Effector memory CD8-positive, alpha-beta T cell (primary cell): ENCODE measurements around the gene TMEM151B.

Experiments used
- ATAC-seq: fragments of 150-1000 bp; cut with Tn5 transposase; replicated peaks from 2 replicates; pipeline ENCODE4 v1.10.0; 2021; ENCODE audit warnings: mild to moderate bottlenecking, moderate library complexity
- DNase-seq, 3 experiments: peaks; one replicate each; pipeline ENCODE4 v3.0.0; 2021
- H3K27ac Mint-ChIP-seq, 2 donors: one replicate each; pipeline ENCODE4 v1.8.0; 2022; ENCODE audit warnings: mild to moderate bottlenecking in 2 of 2, mixed read lengths in 2 of 2, moderate library complexity in 2 of 2
- H3K27me3 Mint-ChIP-seq, 2 donors: one replicate each; pipeline ENCODE4 v1.8.0; 2022; ENCODE audit warnings: mixed read lengths in 2 of 2
- H3K36me3 Mint-ChIP-seq: one replicate; pipeline ENCODE4 v1.8.0; 2022; ENCODE audit warnings: mild to moderate bottlenecking, moderate library complexity, mixed read lengths; ENCODE audit not compliant: insufficient read depth
- H3K4me1 Mint-ChIP-seq, 2 donors: one replicate each; pipeline ENCODE4 v1.8.0; 2022; ENCODE audit warnings: low read depth in 2 of 2, mixed read lengths in 2 of 2
- H3K4me3 Mint-ChIP-seq, 2 donors: one replicate each; pipeline ENCODE4 v1.8.0; 2022; ENCODE audit warnings: mild to moderate bottlenecking in 2 of 2, mixed read lengths in 2 of 2, moderate library complexity in 2 of 2
- H3K9me3 Mint-ChIP-seq, 2 donors: one replicate each; pipeline ENCODE4 v1.8.0; 2022; ENCODE audit warnings: mixed read lengths in 2 of 2

Gene TMEM151B

DNA sequence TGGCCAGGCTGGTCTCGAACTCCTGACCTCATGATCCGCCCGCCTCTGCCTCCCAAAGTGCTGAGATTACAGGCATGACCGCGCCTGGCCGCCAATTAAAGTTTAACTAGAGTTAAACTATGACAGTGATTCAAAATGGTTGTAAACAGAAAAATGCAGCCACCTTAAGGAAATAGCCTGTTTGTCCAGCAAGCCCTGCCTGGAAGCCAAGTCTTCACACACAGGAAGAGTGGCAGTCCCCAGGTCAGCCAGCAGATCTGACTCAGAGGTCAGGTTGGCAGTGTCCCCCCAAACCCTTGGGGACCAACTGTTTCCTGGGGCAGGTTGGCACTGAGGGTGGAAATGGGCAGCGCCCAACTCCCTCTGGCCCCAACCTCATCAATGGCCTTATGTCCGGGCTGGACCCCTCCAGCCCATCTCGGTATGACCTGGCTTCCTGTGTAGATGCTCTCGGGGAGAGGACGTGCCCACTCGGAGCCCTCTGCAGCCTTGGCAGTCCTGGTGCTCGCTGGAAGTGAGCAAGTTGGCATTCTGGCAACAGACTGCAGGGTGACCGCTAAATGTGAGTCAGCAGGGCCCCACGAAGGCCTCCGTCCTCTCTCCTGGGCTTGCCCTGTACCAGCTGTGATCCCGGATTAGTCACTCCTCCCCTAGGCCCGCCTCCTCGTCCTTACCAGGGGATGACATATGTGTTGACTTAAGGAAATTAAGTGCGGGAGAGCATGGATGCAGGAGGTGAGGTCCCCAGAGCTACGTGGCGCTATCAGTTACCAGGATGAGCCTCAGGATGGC, 33.0 kb upstream of the TMEM151B start:
- no peaks in the 10 kb centered on the region for H3K27me3 Mint-ChIP-seq
- peaks cover 4% of the 10 kb centered on the region for H3K36me3 Mint-ChIP-seq
- peak overlapping the region; percentile 90 to 91 for H3K4me3 Mint-ChIP-seq
- no peaks in the 10 kb centered on the region for H3K9me3 Mint-ChIP-seq
- ATAC-seq (peak; percentile 82), DNase-seq (peak; percentile 44 to 55 (median 53))
- H3K4me1 Mint-ChIP-seq = peaks cover 11 to 12% of the 10 kb centered on the region in 2 donors
- H3K27ac Mint-ChIP-seq = peak overlapping the region; percentile 97

DNA sequence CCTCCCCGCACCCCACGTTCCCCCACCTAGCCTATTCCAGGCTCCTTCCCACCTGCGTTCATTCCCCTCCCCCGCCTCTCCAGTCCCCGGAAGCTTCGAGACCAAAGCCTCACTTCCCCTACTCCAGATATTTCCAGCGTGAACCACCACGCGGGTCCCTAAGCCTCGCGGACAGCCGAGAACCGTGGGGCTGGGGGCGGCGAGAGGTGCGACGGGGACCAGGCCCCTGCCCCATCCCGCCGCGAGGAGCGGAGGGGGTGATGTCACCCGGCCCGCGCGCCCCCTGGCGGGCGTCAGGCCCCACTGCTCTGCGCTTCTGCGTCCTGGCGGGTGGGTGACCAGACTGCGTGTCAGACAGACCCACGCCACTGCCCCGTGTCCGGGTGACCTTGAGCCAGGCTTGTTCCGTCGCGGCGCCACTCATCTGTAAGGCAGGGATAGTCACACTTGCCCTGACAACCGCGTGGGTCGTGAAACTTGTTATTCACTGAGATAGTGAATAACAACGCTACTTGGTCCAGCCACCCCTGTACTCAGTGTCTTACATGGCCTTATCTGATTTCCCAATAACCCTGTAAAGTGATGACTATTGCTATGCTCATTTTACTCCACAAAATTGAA, 32.3 kb upstream of the TMEM151B start:
- no peaks in the 10 kb centered on the region for H3K9me3 Mint-ChIP-seq
- H3K27me3 Mint-ChIP-seq = no peaks in the 10 kb centered on the region
- DNase-seq = peak; percentile 76 to 81 (median 78)
- peak overlapping the region; percentile 97 for H3K27ac Mint-ChIP-seq
- H3K4me3 Mint-ChIP-seq = peak overlapping the region; percentile 90 to 91
- ATAC-seq = peak; percentile 92
- peaks cover 4% of the 10 kb centered on the region for H3K36me3 Mint-ChIP-seq
- peaks cover 11 to 12% of the 10 kb centered on the region in 2 donors for H3K4me1 Mint-ChIP-seq

DNA sequence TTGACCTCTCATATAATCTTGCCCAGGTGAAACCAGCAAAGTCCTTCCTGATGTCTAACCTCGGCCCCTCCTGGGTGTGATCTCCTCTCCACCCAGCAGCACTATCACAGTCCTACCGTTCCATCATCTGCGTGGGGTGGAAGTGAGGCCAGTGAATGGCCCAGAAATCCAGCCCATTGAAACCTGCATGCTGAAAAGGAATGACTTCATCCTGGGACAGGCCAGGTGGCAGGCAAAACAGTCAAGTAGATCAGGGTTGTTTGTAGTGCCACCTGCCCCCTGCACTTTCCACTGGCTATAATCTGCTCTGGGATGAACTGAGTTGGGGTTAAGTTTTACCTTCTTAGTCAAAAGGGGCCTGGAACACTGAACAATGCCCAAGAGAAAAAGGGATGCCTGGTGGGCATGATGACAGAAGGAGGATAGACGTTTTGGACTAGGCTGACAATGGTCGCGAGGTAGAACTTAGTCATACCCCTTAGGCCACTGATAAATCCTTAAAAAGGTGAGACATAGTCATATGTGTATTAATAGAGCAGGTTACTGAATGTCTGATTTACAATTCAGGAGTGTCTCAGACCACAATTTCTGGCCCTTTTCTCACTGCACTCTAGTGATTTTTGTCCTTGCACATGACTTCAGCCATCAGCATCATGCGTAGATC, 31.4 kb upstream of the TMEM151B start:
- peaks cover 11 to 12% of the 10 kb centered on the region in 2 donors for H3K4me1 Mint-ChIP-seq
- no peaks in the 10 kb centered on the region for H3K9me3 Mint-ChIP-seq
- peak overlapping the region; percentile 97 for H3K27ac Mint-ChIP-seq
- ATAC-seq = no peak
- no peaks in the 10 kb centered on the region for H3K27me3 Mint-ChIP-seq
- peaks cover 4% of the 10 kb centered on the region for H3K36me3 Mint-ChIP-seq
- DNase-seq = no peak
- H3K4me3 Mint-ChIP-seq = peak overlapping the region; percentile 90 to 91

DNA sequence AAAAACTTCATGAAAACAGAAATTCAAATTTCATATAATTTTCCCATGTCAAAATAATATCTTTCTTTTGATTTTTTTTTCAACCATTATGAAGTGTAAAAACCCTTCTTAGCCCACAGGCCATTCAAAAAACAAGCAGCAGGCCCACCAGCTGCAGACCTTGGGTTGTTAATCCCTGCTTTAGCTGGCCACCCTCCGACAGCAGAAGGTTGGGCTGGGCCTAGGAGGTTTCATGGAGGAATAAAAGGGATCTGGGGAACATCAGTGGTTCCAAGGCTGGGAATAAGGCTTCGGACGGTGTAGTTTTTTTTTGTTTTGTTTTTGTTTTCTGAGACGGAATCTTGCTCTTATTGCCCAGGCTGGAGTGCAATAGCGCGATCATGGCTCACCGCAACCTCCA, 26.9 kb upstream of the TMEM151B start:
- Mint-ChIP-seq H3K4me3 (no peak overlapping the region), H3K9me3 (no peaks in the 10 kb centered on the region), H3K27ac (no peak overlapping the region), H3K27me3 (no peaks in the 10 kb centered on the region), H3K36me3 (peaks cover 34% of the 10 kb centered on the region), H3K4me1 (peaks cover 26 to 29% of the 10 kb centered on the region in 2 donors)
- ATAC-seq = no peak
- DNase-seq = no peak

DNA sequence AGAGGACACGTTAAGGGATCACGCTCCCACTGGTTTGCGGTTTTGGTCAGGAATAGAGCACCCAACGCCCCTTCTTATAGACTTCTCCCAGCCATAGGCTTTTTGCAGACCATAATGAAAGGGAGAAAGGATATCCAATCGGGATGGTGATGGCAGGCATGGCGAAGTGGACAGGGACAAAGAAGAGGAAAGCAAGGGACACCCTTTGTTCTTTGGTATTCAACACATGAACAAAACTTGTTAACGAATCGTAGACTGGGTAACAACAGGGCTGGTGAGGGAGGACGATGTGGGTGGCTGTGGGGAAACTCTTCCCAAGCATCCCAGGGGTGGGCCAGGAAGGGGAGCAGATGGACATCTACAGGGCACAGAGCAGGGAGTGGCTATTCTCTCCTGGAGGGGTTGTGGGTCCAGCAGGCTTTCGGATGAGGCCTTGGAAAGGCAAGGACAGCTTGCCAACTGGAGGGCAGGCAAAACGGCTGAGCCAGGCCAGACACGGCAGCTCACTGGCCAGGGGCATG, 24.8 kb upstream of the TMEM151B start:
- H3K9me3 Mint-ChIP-seq = no peaks in the 10 kb centered on the region
- H3K4me1 Mint-ChIP-seq = peaks cover 40 to 42% of the 10 kb centered on the region in 2 donors
- H3K36me3 Mint-ChIP-seq = peaks cover 55% of the 10 kb centered on the region
- H3K4me3 Mint-ChIP-seq = peak overlapping the region; percentile 95 to 100
- ATAC-seq (no peak), DNase-seq (no peak)
- peak overlapping the region; percentile 98 to 100 for H3K27ac Mint-ChIP-seq
- H3K27me3 Mint-ChIP-seq = no peaks in the 10 kb centered on the region

DNA sequence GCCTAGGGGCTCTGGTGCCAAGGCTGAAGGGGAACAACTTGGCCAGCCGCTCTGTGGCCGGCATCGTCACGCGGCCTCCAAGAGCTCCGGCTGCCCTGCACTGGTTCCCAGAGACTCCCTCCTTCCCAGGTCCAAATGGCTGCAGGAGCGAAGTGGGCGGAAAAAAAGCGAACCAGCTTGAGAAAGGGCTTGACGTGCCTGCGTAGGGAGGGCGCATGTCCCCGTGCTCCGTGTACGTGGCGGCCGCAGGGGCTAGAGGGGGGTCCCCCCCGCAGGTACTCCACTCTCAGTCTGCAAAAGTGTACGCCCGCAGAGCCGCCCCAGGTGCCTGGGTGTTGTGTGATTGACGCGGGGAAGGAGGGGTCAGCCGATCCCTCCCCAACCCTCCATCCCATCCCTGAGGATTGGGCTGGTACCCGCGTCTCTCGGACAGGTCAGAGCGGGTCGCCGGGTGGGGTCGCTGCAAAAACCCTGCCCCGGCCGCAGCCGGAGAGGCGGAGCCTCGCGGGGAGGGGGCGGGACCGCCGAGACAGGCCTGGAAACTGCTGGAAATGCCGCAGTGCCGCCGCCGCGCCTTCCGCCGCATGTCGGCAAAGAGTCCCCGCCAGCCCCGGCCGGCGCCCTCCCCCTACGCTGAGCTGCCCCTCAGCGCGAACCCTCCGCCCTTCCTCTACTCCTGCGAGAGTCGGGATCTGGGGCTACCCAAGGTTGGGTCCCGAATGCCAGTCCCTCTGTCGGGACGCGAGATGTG, 24.2 kb upstream of the TMEM151B start:
- ATAC-seq = peak; percentile 32
- H3K36me3 Mint-ChIP-seq = peaks cover 61% of the 10 kb centered on the region
- DNase-seq = peak; percentile 66 to 71 (median 71)

DNA sequence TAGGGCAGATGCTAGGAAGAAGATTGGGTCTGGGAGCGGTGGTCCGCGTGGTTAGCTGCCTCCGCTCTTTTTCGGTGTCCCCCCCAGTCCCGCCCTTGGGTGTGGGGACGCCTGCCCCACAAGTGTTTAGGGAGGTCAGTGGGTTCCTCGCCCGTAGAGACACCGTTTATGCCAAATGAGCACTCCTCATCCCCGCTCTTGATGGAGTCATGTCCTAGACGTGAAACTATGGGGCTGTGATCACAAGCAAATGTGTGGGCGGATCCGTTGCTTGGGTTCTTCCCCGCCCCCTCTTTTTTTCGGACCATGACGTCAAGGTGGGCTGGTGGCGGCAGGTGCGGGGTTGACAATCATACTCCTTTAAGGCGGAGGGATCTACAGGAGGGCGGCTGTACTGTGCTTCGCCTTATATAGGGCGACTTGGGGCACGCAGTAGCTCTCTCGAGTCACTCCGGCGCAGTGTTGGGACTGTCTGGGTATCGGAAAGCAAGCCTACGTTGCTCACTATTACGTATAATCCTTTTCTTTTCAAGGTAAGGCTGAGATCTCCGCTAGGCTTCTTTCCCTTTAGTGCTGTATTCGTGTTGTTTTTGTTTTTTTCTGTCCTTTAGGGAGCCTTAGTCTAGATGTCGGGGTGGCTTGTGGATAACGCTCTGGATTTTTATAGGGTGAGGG, 23.4 kb upstream of the TMEM151B start, which contains the start of gene HSP90AB1:
Gene HSP90AB1 (plus strand): TSS at position 439 of the 675 bp plus-strand sequence. CDS start 1,529 bp downstream, outside the sequence.
- peak; percentile 79 for ATAC-seq
- Mint-ChIP-seq H3K27ac (peak within 1 kb of the TSS; percentile 98 to 100), H3K4me3 (peak within 1 kb of the TSS; percentile 95 to 100), H3K27me3 (no peaks in the 10 kb centered on the region), H3K4me1 (peaks cover 40 to 44% of the 10 kb centered on the region in 2 donors), H3K9me3 (no peaks in the 10 kb centered on the region), H3K36me3 (peaks cover 69% of the 10 kb centered on the region)
- peak; percentile 92 to 94 (median 94) for DNase-seq

More for the DNA sequence above, 24.2 kb upstream of the TMEM151B start:
- Mint-ChIP-seq H3K4me3 (peak overlapping the region; percentile 95 to 100), H3K4me1 (peaks cover 40 to 42% of the 10 kb centered on the region in 2 donors), H3K9me3 (no peaks in the 10 kb centered on the region), H3K27me3 (no peaks in the 10 kb centered on the region), H3K27ac (peak overlapping the region; percentile 98 to 100)

DNA sequence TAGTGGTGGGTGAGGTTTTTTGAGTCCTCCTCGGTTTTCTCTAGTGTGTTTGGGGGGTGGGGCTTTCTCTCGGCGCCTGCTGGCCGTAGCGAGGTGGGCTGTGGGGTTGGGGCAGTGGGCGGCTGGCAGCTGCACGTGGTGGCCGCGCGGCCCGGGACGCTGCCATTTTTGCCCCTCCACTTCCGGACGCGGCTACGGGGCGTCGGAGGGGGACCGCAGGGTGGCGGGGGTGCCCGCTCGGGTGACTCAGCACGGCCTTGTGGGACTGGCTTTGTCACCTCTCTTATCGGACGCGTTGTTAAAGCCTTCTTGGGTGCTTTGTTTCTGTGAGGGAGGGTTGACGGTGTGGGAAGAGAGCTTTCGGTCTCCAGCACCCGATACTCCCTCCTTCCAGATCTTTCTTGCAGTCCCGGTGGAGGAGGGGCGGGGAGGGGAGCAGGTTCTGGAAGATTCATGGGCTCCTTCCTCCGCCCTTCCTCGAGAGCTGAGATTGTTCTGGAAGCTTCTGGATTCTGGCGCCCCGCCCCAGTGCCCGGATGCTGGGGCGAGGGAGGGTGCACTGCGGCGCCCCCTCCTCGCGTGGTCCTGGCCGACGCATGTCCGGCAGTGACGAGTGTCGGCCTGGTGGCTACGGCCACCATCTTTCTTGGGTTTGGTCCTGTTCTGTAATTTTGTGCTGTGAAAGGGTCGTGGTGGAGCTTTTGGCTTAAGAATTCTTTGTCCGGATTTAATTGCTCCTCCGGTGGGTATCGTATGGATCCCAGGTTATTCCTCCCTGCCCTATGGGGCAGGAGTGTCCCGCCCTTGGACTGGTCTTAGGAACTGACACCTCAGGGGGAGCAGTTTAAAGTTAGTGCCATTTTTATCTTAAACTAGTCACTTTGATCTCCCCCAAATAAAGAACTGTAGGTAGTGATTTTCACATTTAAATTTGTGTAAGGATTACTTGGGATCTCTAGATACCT, 22.6 kb upstream of the TMEM151B start:
- Mint-ChIP-seq H3K27ac (peak overlapping the region; percentile 98 to 100), H3K4me1 (peaks cover 40 to 46% of the 10 kb centered on the region in 2 donors), H3K9me3 (no peaks in the 10 kb centered on the region), H3K36me3 (peaks cover 77% of the 10 kb centered on the region), H3K27me3 (no peaks in the 10 kb centered on the region), H3K4me3 (peak overlapping the region; percentile 95 to 100)
- ATAC-seq (peak; percentile 70), DNase-seq (peak; percentile 89 to 91 (median 90))

DNA sequence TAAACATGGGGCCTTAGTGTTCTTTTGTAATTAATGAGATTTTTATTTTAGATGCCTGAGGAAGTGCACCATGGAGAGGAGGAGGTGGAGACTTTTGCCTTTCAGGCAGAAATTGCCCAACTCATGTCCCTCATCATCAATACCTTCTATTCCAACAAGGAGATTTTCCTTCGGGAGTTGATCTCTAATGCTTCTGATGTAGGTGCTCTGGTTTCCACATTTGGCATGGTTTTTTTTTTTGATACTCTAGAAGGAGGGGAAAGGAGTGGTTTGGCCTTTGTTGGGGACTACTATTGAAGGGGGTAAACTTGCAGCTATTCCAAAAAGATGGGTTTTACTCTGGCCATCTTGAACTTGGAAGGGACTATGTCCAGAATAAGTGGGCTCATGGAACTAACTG, 21.7 kb upstream of the TMEM151B start:
- Mint-ChIP-seq H3K4me1 (peaks cover 50 to 52% of the 10 kb centered on the region in 2 donors), H3K36me3 (peaks cover 86% of the 10 kb centered on the region), H3K27me3 (no peaks in the 10 kb centered on the region), H3K27ac (peak overlapping the region; percentile 98 to 100), H3K9me3 (no peaks in the 10 kb centered on the region), H3K4me3 (peak overlapping the region; percentile 95 to 100)
- DNase-seq = no peak
- no peak for ATAC-seq

DNA sequence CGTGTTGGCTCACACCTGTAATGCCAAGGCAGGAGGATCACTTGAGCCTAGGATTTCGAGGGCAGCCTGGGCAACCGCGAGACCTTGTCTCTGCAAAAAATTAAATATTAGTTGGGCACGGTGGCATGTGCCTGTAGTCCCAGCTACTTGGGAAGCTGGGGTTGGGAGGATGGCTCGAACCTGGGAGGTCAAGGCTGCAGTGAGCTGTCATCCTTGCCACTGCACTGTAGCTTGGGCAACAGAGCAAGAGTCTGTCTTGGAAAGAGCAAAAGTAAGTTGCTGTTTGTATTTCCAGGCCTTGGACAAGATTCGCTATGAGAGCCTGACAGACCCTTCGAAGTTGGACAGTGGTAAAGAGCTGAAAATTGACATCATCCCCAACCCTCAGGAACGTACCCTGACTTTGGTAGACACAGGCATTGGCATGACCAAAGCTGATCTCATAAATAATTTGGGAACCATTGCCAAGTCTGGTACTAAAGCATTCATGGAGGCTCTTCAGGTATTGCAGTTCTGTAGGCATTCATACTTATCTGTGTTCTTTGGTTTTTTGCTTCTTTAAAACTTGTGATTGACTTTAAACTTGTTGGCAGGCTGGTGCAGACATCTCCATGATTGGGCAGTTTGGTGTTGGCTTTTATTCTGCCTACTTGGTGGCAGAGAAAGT, 21.0 kb upstream of the TMEM151B start:
- DNase-seq (no peak), ATAC-seq (no peak)
- H3K4me1 Mint-ChIP-seq = peaks cover 53 to 56% of the 10 kb centered on the region in 2 donors
- H3K36me3 Mint-ChIP-seq = peaks cover 93% of the 10 kb centered on the region
- H3K27me3 Mint-ChIP-seq = no peaks in the 10 kb centered on the region
- H3K4me3 Mint-ChIP-seq = peak overlapping the region; percentile 95 to 100
- no peaks in the 10 kb centered on the region for H3K9me3 Mint-ChIP-seq
- peak overlapping the region; percentile 98 to 100 for H3K27ac Mint-ChIP-seq

DNA sequence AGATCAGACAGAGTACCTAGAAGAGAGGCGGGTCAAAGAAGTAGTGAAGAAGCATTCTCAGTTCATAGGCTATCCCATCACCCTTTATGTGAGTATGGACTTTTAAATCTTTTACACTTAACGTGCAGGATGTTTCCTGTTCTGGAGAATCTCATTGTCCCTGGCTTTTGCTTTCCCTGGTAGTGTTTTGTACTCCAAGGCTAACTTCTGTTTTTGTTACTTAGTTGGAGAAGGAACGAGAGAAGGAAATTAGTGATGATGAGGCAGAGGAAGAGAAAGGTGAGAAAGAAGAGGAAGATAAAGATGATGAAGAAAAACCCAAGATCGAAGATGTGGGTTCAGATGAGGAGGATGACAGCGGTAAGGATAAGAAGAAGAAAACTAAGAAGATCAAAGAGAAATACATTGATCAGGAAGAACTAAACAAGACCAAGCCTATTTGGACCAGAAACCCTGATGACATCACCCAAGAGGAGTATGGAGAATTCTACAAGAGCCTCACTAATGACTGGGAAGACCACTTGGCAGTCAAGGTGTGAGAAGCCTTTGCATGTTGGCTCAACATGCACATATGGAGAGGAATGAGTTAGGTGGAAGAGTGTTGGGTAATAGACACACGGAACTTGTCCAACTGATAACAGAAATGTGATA, 20.1 kb upstream of the TMEM151B start:
- Mint-ChIP-seq H3K4me1 (peaks cover 61 to 65% of the 10 kb centered on the region in 2 donors), H3K4me3 (no peak overlapping the region), H3K9me3 (no peaks in the 10 kb centered on the region), H3K27ac (peak overlapping the region; percentile 98 to 100), H3K27me3 (no peaks in the 10 kb centered on the region), H3K36me3 (peaks cover 100% of the 10 kb centered on the region)
- DNase-seq (no peak), ATAC-seq (no peak)
